ENCODE measurements around the gene FHIP2A.

- TF ChIP-seq SUZ12 (IDR thresholded peaks at IDR 0.05; ENCODE audit: extremely low read depth, insufficient read depth, insufficient read length), result no peak
- TF ChIP-seq ZNF274 (IDR thresholded peaks at IDR 0.05; ENCODE audit: low read depth, low read length), result no peak
Measured at GRCh38 chr10:114782666-114783065, 38.9 kb upstream of the FHIP2A start.

All from NT2/D1 (cell line).